ENCODE data around the gene CDKAL1.

Gene CDKAL1

GRCh38 chr6:20639161-20639560 lies 104.9 kb downstream of the CDKAL1 start:
- H3K23ac ChIP-seq (ENCODE audit: low read length in 2 of 2), result no peak overlapping the region
- H3K36me3 ChIP-seq (ENCODE audit: control insufficient read depth in 1 of 2, insufficient read depth in 2 of 2, low read depth in 1 of 2, low read length in 2 of 2), result peaks cover 0 to 3% of the 10 kb centered on the region in 2 experiments
- H2AK5ac ChIP-seq (ENCODE audit: low read length, severe bottlenecking), result no peak overlapping the region
- no peak overlapping the region for H2BK120ac ChIP-seq (ENCODE audit: low read depth, low read length)
- no peak overlapping the region for H4K8ac ChIP-seq (ENCODE audit: low read length)
- H3K4me3 ChIP-seq (ENCODE audit: insufficient read depth in 1 of 2, low read depth in 1 of 2, low read length in 2 of 2), result no peak overlapping the region
- no peak overlapping the region for H3K4me2 ChIP-seq (ENCODE audit: low read length, poor library complexity, severe bottlenecking)
- peaks cover 13% of the 10 kb centered on the region for H3K79me1 ChIP-seq (replicated peaks; ENCODE audit: low read length, poor library complexity, severe bottlenecking)
- no peaks in the 10 kb centered on the region for H3K9me3 ChIP-seq (ENCODE audit: control insufficient read depth, low read length)
- H3K4me1 ChIP-seq (ENCODE audit: control insufficient read depth, insufficient read depth, low read depth, low read length), result no peaks in the 10 kb centered on the region
- 92% methylated on average over 2 of the region's 4 CpGs for WGBS
- H4K91ac ChIP-seq (ENCODE audit: low read length), result no peak overlapping the region
- no peak overlapping the region for H2BK15ac ChIP-seq (ENCODE audit: low read depth, poor library complexity, severe bottlenecking)
- no peaks in the 10 kb centered on the region for H3K27me3 ChIP-seq (ENCODE audit: control insufficient read depth in 1 of 2, insufficient read depth in 1 of 2, low read length in 2 of 2)
- H2AFZ ChIP-seq (ENCODE audit: low read depth, low read length), result no peak overlapping the region
- H3K4ac ChIP-seq (ENCODE audit: low read depth in 1 of 2, low read length in 2 of 2), result no peak overlapping the region
- no peak overlapping the region for H3K9ac ChIP-seq (ENCODE audit: low read length)
- H2BK5ac ChIP-seq (ENCODE audit: low read depth, low read length, poor library complexity, severe bottlenecking), result no peak overlapping the region
- no peak overlapping the region for H2BK12ac ChIP-seq (ENCODE audit: low read length in 2 of 2)
- H3K27ac ChIP-seq (ENCODE audit: low read length, poor library complexity, severe bottlenecking), result no peak overlapping the region
- DNase-seq, result no peak
- H3K18ac ChIP-seq (ENCODE audit: low read depth in 1 of 2, low read length in 2 of 2), result no peak overlapping the region
- H3K14ac ChIP-seq (ENCODE audit: low read length in 2 of 2), result no peak overlapping the region

GRCh38 chr6:20640181-20640580 lies 105.9 kb downstream of the CDKAL1 start:
- Histone ChIP-seq H3K9ac (ENCODE audit: low read length) (no peak overlapping the region), H4K8ac (ENCODE audit: low read length) (no peak overlapping the region), H2AFZ (ENCODE audit: low read depth, low read length) (no peak overlapping the region), H4K91ac (ENCODE audit: low read length) (no peak overlapping the region), H3K23ac (ENCODE audit: low read length in 2 of 2) (no peak overlapping the region), H2BK15ac (ENCODE audit: low read depth, poor library complexity, severe bottlenecking) (no peak overlapping the region), H3K36me3 (ENCODE audit: control insufficient read depth in 1 of 2, insufficient read depth in 2 of 2, low read depth in 1 of 2, low read length in 2 of 2) (peaks cover 0 to 3% of the 10 kb centered on the region in 2 experiments), H2BK120ac (ENCODE audit: low read depth, low read length) (no peak overlapping the region), H3K4me1 (ENCODE audit: control insufficient read depth, insufficient read depth, low read depth, low read length) (no peaks in the 10 kb centered on the region), H3K27me3 (ENCODE audit: control insufficient read depth in 1 of 2, insufficient read depth in 1 of 2, low read length in 2 of 2) (no peaks in the 10 kb centered on the region), H3K27ac (ENCODE audit: low read length, poor library complexity, severe bottlenecking) (no peak overlapping the region), H3K4ac (ENCODE audit: low read depth in 1 of 2, low read length in 2 of 2) (no peak overlapping the region), H2BK12ac (ENCODE audit: low read length in 2 of 2) (no peak overlapping the region), H3K4me3 (ENCODE audit: insufficient read depth in 1 of 2, low read depth in 1 of 2, low read length in 2 of 2) (no peak overlapping the region), H3K79me1 (replicated peaks; ENCODE audit: low read length, poor library complexity, severe bottlenecking) (peaks cover 13% of the 10 kb centered on the region), H3K14ac (ENCODE audit: low read length in 2 of 2) (no peak overlapping the region), H2BK5ac (ENCODE audit: low read depth, low read length, poor library complexity, severe bottlenecking) (no peak overlapping the region), H3K18ac (ENCODE audit: low read depth in 1 of 2, low read length in 2 of 2) (no peak overlapping the region), H3K4me2 (ENCODE audit: low read length, poor library complexity, severe bottlenecking) (no peak overlapping the region), H2AK5ac (ENCODE audit: low read length, severe bottlenecking) (no peak overlapping the region), H3K9me3 (ENCODE audit: control insufficient read depth, low read length) (no peaks in the 10 kb centered on the region)
- DNase-seq, result no peak
- 63% methylated on average over 1 of the region's 2 CpGs for WGBS

- Histone ChIP-seq H3K18ac (ENCODE audit: low read depth in 1 of 2, low read length in 2 of 2) (no peak overlapping the region), H4K8ac (ENCODE audit: low read length) (no peak overlapping the region), H3K9ac (ENCODE audit: low read length) (no peak overlapping the region), H3K27ac (ENCODE audit: low read length, poor library complexity, severe bottlenecking) (no peak overlapping the region), H4K91ac (ENCODE audit: low read length) (no peak overlapping the region), H3K14ac (ENCODE audit: low read length in 2 of 2) (no peak overlapping the region), H2AFZ (ENCODE audit: low read depth, low read length) (no peak overlapping the region), H3K4me3 (ENCODE audit: insufficient read depth in 1 of 2, low read depth in 1 of 2, low read length in 2 of 2) (no peak overlapping the region), H2BK15ac (ENCODE audit: low read depth, poor library complexity, severe bottlenecking) (no peak overlapping the region), H3K23ac (ENCODE audit: low read length in 2 of 2) (no peak overlapping the region), H2BK5ac (ENCODE audit: low read depth, low read length, poor library complexity, severe bottlenecking) (no peak overlapping the region), H3K79me1 (replicated peaks; ENCODE audit: low read length, poor library complexity, severe bottlenecking) (peaks cover 6% of the 10 kb centered on the region), H3K9me3 (ENCODE audit: control insufficient read depth, low read length) (no peaks in the 10 kb centered on the region), H3K4ac (ENCODE audit: low read depth in 1 of 2, low read length in 2 of 2) (no peak overlapping the region), H2AK5ac (ENCODE audit: low read length, severe bottlenecking) (no peak overlapping the region), H2BK12ac (ENCODE audit: low read length in 2 of 2) (no peak overlapping the region), H3K4me1 (ENCODE audit: control insufficient read depth, insufficient read depth, low read depth, low read length) (no peaks in the 10 kb centered on the region), H3K27me3 (ENCODE audit: control insufficient read depth in 1 of 2, insufficient read depth in 1 of 2, low read length in 2 of 2) (no peaks in the 10 kb centered on the region), H3K4me2 (ENCODE audit: low read length, poor library complexity, severe bottlenecking) (no peak overlapping the region), H3K36me3 (ENCODE audit: control insufficient read depth in 1 of 2, insufficient read depth in 2 of 2, low read depth in 1 of 2, low read length in 2 of 2) (peaks cover 0 to 3% of the 10 kb centered on the region in 2 experiments), H2BK120ac (ENCODE audit: low read depth, low read length) (no peak overlapping the region)
- WGBS, result 94% methylated on average over 4 of the region's 4 CpGs
- DNase-seq, result no peak
Observed at GRCh38 chr6:20642441-20642840, 108.2 kb downstream of the CDKAL1 start.

GRCh38 chr6:20644667-20645370 lies 110.6 kb downstream of the CDKAL1 start:
- no peak overlapping the region for H3K23ac ChIP-seq (ENCODE audit: low read length in 2 of 2)
- peaks cover 3% of the 10 kb centered on the region for H3K4me1 ChIP-seq (ENCODE audit: control insufficient read depth, insufficient read depth, low read depth, low read length)
- no peak overlapping the region for H2BK120ac ChIP-seq (ENCODE audit: low read depth, low read length)
- no peak overlapping the region for H2BK5ac ChIP-seq (ENCODE audit: low read depth, low read length, poor library complexity, severe bottlenecking)
- H3K27ac ChIP-seq (ENCODE audit: low read length, poor library complexity, severe bottlenecking), result no peak overlapping the region
- no peak overlapping the region for H3K9ac ChIP-seq (ENCODE audit: low read length)
- no peak overlapping the region for H3K4ac ChIP-seq (ENCODE audit: low read depth in 1 of 2, low read length in 2 of 2)
- no peak overlapping the region for H3K4me3 ChIP-seq (ENCODE audit: insufficient read depth in 1 of 2, low read depth in 1 of 2, low read length in 2 of 2)
- no peak for DNase-seq
- no peak overlapping the region for H3K14ac ChIP-seq (ENCODE audit: low read length in 2 of 2)
- no peak overlapping the region for H2AFZ ChIP-seq (ENCODE audit: low read depth, low read length)
- H3K4me2 ChIP-seq (ENCODE audit: low read length, poor library complexity, severe bottlenecking), result no peak overlapping the region
- no peak overlapping the region for H3K18ac ChIP-seq (ENCODE audit: low read depth in 1 of 2, low read length in 2 of 2)
- H2AK5ac ChIP-seq (ENCODE audit: low read length, severe bottlenecking), result no peak overlapping the region
- H4K8ac ChIP-seq (ENCODE audit: low read length), result no peak overlapping the region
- H3K27me3 ChIP-seq (ENCODE audit: control insufficient read depth in 1 of 2, insufficient read depth in 1 of 2, low read length in 2 of 2), result no peaks in the 10 kb centered on the region
- no peak overlapping the region for H2BK12ac ChIP-seq (ENCODE audit: low read length in 2 of 2)
- peaks cover 5% of the 10 kb centered on the region for H3K79me1 ChIP-seq (replicated peaks; ENCODE audit: low read length, poor library complexity, severe bottlenecking)
- WGBS, result 91% methylated on average over 4 of the region's 5 CpGs
- peaks cover 0 to 2% of the 10 kb centered on the region in 2 experiments for H3K36me3 ChIP-seq (ENCODE audit: control insufficient read depth in 1 of 2, insufficient read depth in 2 of 2, low read depth in 1 of 2, low read length in 2 of 2)
- H4K91ac ChIP-seq (ENCODE audit: low read length), result no peak overlapping the region
- no peak overlapping the region for H2BK15ac ChIP-seq (ENCODE audit: low read depth, poor library complexity, severe bottlenecking)
- peaks cover 2% of the 10 kb centered on the region for H3K9me3 ChIP-seq (ENCODE audit: control insufficient read depth, low read length)

Data from mesenchymal stem cell (in vitro differentiated cells and primary cell).